ENCODE data around the gene EMC9. TPM values are rescaled to one million over a fixed set of nuclear protein-coding genes. Genes with fewer than 3 reads are reported as not detected.

EMC9 gene
- total RNA-seq, 1 donor from 2014 or later, result 18.5 TPM

DNA sequence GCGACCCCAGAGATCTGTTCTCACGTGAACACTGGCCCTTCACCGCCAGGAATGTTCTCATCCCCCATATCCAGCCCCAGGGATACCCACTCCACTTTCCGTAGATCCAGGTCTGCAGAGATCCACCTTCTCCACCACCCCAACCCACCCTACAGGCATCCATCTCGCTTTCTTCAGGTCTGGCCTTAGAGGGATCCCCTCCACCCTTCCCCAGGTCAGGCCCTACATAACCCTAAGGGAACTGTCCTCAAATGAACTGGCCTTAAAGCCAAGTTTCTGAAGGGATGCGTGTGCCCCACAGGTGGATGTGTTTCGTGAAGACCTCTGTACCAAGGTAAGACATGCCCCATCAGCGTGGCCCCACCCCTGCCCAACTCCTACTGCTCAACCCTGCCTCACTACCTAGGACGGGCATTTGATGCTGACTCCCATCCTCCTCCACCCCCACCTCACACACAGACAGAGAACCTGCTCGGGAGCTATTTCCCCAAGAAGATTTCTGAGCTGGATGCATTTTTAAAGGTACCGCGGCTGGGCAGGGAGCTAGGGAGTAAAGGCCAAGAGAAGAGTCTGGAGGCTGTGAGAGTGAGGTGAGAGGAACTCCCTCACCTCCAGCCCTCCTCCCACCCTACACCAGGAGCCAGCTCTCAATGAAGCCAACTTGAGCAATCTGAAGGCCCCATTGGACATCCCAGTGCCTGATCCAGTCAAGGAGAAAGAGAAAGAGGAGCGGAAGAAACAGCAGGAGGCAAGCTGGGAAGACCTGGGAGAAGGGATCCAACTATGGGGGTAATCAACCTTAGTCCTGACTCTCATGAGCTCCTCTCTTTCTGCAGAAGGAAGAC lies 4.5 kb downstream of the EMC9 start:
- H3K27me3 ChIP-seq (ENCODE audit: insufficient read depth, low read length), result no peaks in the 10 kb centered on the region
- H3K27ac Mint-ChIP-seq (ENCODE audit: unreplicated experiment), result no peak overlapping the region
- peaks cover 2% of the 10 kb centered on the region for H3K27me3 Mint-ChIP-seq (ENCODE audit: low read depth, unreplicated experiment)
- peak overlapping the region; percentile 86 for H3K4me3 Mint-ChIP-seq (ENCODE audit: unreplicated experiment)
- peaks cover 8% of the 10 kb centered on the region for H3K36me3 ChIP-seq (ENCODE audit: insufficient read depth, low read length)
- H2AFZ ChIP-seq (ENCODE audit: low read depth, low read length), result peak overlapping the region; percentile 92
- peaks cover 18% of the 10 kb centered on the region for H3K4me1 Mint-ChIP-seq (ENCODE audit: low read depth, unreplicated experiment)
- TF ChIP-seq EZH2 (IDR thresholded peaks at IDR 0.05; ENCODE audit: insufficient read depth, low read length), result no peak
- TF ChIP-seq, protein P1, sequence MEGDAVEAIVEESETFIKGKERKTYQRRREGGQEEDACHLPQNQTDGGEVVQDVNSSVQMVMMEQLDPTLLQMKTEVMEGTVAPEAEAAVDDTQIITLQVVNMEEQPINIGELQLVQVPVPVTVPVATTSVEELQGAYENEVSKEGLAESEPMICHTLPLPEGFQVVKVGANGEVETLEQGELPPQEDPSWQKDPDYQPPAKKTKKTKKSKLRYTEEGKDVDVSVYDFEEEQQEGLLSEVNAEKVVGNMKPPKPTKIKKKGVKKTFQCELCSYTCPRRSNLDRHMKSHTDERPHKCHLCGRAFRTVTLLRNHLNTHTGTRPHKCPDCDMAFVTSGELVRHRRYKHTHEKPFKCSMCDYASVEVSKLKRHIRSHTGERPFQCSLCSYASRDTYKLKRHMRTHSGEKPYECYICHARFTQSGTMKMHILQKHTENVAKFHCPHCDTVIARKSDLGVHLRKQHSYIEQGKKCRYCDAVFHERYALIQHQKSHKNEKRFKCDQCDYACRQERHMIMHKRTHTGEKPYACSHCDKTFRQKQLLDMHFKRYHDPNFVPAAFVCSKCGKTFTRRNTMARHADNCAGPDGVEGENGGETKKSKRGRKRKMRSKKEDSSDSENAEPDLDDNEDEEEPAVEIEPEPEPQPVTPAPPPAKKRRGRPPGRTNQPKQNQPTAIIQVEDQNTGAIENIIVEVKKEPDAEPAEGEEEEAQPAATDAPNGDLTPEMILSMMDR (IDR thresholded peaks at IDR 0.05; ENCODE audit: insufficient read depth, low read depth, low read length), result no peak
- peak overlapping the region; percentile 89 for H3K9ac ChIP-seq (ENCODE audit: low read length)
- FAIRE-seq (no peak), DNase-seq (ENCODE audit: low read depth) (no peak)
- H3K79me2 ChIP-seq (ENCODE audit: insufficient read depth, low read length), result peaks cover 36% of the 10 kb centered on the region
- H3K4me1 ChIP-seq (ENCODE audit: insufficient read depth, low read length), result peaks cover 12% of the 10 kb centered on the region
- no peaks in the 10 kb centered on the region for H3K9me3 Mint-ChIP-seq (ENCODE audit: unreplicated experiment)
- no peaks in the 10 kb centered on the region for H3K9me3 ChIP-seq (ENCODE audit: insufficient read depth, low read depth, low read length)
- peak overlapping the region; percentile 74 for H3K4me3 ChIP-seq (ENCODE audit: insufficient read depth, low read depth, low read length)
- H3K4me2 ChIP-seq (ENCODE audit: low read length), result peak overlapping the region; percentile 89
- peaks cover 16% of the 10 kb centered on the region for H4K20me1 ChIP-seq (ENCODE audit: insufficient read depth, low read length)
- H3K27ac ChIP-seq (ENCODE audit: low read depth, low read length), result no peak overlapping the region
- H3K36me3 Mint-ChIP-seq (ENCODE audit: low read depth, unreplicated experiment), result peaks cover 21% of the 10 kb centered on the region

DNA sequence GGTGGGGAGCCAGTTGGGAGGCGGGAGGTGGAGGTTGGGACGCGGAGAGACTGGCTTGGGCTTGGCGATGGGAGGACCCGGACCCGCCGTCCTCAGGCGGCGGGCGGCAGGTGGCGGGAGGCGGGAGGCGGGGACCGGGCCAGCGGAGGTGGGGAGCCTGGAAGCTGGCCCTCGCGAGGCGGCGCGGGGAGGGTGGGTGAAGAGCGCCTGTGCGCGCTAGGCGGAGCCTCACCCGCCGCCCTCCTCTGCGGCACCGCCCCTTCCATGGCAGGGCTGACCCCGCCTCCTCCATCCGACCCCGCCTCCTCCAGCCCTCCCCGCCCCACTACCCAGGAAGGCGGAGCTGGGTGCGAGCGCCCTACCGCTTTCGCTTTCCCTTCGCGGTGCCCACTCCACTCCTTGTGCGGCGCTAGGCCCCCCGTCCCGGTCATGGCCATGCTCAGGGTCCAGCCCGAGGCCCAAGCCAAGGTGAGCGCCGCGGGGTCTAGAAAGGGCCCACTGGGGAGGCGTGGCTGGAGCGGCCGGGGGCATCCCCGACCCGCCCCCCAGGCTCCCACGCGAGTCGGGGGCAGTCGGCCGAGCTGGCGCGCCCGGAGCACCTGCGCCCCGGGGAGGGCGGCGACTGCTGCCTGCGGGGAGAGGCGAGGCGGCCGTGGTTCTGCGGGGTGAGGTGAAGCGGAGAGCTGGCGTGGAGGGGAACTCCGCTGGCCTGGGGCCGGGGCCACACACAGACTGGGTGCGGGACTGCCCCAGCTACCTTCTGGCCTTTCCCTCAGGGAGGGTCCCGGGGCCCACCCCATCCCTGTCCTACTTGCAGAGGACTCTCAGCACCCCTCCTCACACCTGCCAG lies 5.3 kb downstream of the EMC9 start, which contains the start of gene PSME1:
Gene PSME1 (plus strand): TSS at position 361 of the 850 bp plus-strand sequence. CDS start 69 bp downstream, at position 430.
- H3K9ac ChIP-seq (ENCODE audit: low read length), result peak within 1 kb of the TSS; percentile 89
- peaks cover 21% of the 10 kb centered on the region for H3K36me3 Mint-ChIP-seq (ENCODE audit: low read depth, unreplicated experiment)
- TF ChIP-seq EZH2 (IDR thresholded peaks at IDR 0.05; ENCODE audit: insufficient read depth, low read length), result no peak
- TF ChIP-seq, protein P1 (IDR thresholded peaks at IDR 0.05; ENCODE audit: insufficient read depth, low read depth, low read length), result no peak
- DNase-seq (ENCODE audit: low read depth) (peak; percentile 67), FAIRE-seq (no peak)
- H3K4me1 Mint-ChIP-seq (ENCODE audit: low read depth, unreplicated experiment), result peaks cover 19% of the 10 kb centered on the region
- peaks cover 34% of the 10 kb centered on the region for H3K79me2 ChIP-seq (ENCODE audit: insufficient read depth, low read length)
- H3K27me3 Mint-ChIP-seq (ENCODE audit: low read depth, unreplicated experiment), result peaks cover 3% of the 10 kb centered on the region
- no peaks in the 10 kb centered on the region for H3K9me3 ChIP-seq (ENCODE audit: insufficient read depth, low read depth, low read length)
- no peaks in the 10 kb centered on the region for H3K9me3 Mint-ChIP-seq (ENCODE audit: unreplicated experiment)
- no peak within 1 kb of the TSS for H3K27ac Mint-ChIP-seq (ENCODE audit: unreplicated experiment)
- H4K20me1 ChIP-seq (ENCODE audit: insufficient read depth, low read length), result peaks cover 16% of the 10 kb centered on the region
- no peaks in the 10 kb centered on the region for H3K27me3 ChIP-seq (ENCODE audit: insufficient read depth, low read length)
- peaks cover 9% of the 10 kb centered on the region for H3K4me1 ChIP-seq (ENCODE audit: insufficient read depth, low read length)
- peak within 1 kb of the TSS; percentile 92 for H2AFZ ChIP-seq (ENCODE audit: low read depth, low read length)
- H3K4me2 ChIP-seq (ENCODE audit: low read length), result peak within 1 kb of the TSS; percentile 89
- peaks cover 8% of the 10 kb centered on the region for H3K36me3 ChIP-seq (ENCODE audit: insufficient read depth, low read length)
- peak within 1 kb of the TSS; percentile 66 for H3K27ac ChIP-seq (ENCODE audit: low read depth, low read length)
- peak within 1 kb of the TSS; percentile 86 for H3K4me3 Mint-ChIP-seq (ENCODE audit: unreplicated experiment)
- H3K4me3 ChIP-seq (ENCODE audit: insufficient read depth, low read depth, low read length), result peak within 1 kb of the TSS; percentile 74
